ENCODE measurements around the gene SLC35G3. TPM values are rescaled to one million over a fixed set of nuclear protein-coding genes. Genes with fewer than 3 reads are reported as not detected.

The SLC35G3 gene
- total and polyA plus RNA-seq, 2 of the 4 experiments (the other 2 are of a cell fraction): not detected

DNA sequence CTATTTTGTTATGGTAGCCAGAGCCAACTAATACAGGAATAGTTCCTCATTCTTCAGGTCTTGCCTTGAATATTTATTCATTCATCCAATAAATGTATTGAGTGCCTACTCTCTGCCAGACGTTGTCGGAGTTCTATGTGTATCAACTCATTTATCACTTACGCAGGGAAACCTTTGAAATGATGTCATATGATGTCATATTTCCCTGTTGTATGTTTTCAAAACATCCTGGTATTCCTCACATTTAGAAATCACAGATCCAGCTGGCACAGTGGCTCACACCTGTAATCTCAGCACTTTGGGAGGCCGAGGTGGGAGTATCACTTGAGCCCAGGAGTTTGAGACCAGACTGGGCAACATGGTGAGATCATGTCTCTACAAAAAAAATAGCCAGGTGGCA lies 49.4 kb downstream of the SLC35G3 start:
- H3K4me2 ChIP-seq (ENCODE audit: low read depth, low read length): no peak overlapping the region
- H3K18ac ChIP-seq (ENCODE audit: low read depth, low read length): no peak overlapping the region
- DNase-seq (no peak), ATAC-seq (ENCODE audit: low read depth) (no peak)
- no peak overlapping the region for H2AFZ ChIP-seq (replicated peaks; ENCODE audit: low read length, poor library complexity)
- H3K9me3 ChIP-seq (ENCODE audit: control insufficient read depth, insufficient read depth, low read length): no peaks in the 10 kb centered on the region
- H3K27me3 ChIP-seq (ENCODE audit: control insufficient read depth, insufficient read depth, low read length): peaks cover 28% of the 10 kb centered on the region
- no peak overlapping the region for H3K27ac ChIP-seq (ENCODE audit: insufficient read depth, low read length)
- no peak overlapping the region for H3K4ac ChIP-seq (ENCODE audit: low read depth, low read length)
- H2BK120ac ChIP-seq (ENCODE audit: low read depth, low read length): no peak overlapping the region
- TF ChIP-seq RAD21 (IDR thresholded peaks at IDR 0.05; ENCODE audit: low read length) (no peak), MAFK (IDR thresholded peaks at IDR 0.05; ENCODE audit: low read depth, low read length) (no peak), SMC3 (IDR thresholded peaks at IDR 0.05; ENCODE audit: low read depth, low read length) (no peak), RCOR1 (IDR thresholded peaks at IDR 0.05; ENCODE audit: insufficient replicate concordance, low read length) (no peak), RFX5 (IDR thresholded peaks at IDR 0.05; ENCODE audit: low read depth, low read length) (no peak), CHD1 (IDR thresholded peaks at IDR 0.05; ENCODE audit: low read depth, low read length) (no peak), MAZ (IDR thresholded peaks at IDR 0.05; ENCODE audit: borderline replicate concordance, low read depth, low read length) (no peak), POLR2A (IDR thresholded peaks at IDR 0.05; ENCODE audit: low read depth, low read length) (no peak)
- no peak overlapping the region for H2BK5ac ChIP-seq (ENCODE audit: low read depth, low read length, poor library complexity, severe bottlenecking)
- no peak overlapping the region for H2BK15ac ChIP-seq (ENCODE audit: low read depth, low read length)
- intact Hi-C loops (cut with micrococcal nuclease): no loop called here
- no peak overlapping the region for H4K91ac ChIP-seq (ENCODE audit: insufficient read depth, low read depth, low read length)
- H3K14ac ChIP-seq (replicated peaks; ENCODE audit: low read depth, low read length): no peak overlapping the region
- peaks cover 1% of the 10 kb centered on the region; the same call in 1 of the 2 replicates for H3K9me1 ChIP-seq (ENCODE audit: insufficient read depth, low read length)
- ChIA-PET CTCF (no interaction called here), POLR2A (ENCODE audit: unreplicated experiment) (no interaction called here)
- peaks cover 12 to 17% of the 10 kb centered on the region in 2 experiments for H3K79me1 ChIP-seq (ENCODE audit: low read depth in 1 of 2, low read length in 2 of 2)
- dilution Hi-C loops (cut with HindIII; ENCODE audit: low sequenced_read_pairs, unreplicated experiment): no loop called here
- H3K56ac ChIP-seq (ENCODE audit: extremely low read depth, insufficient read depth, low read length): no peak overlapping the region
- no peak overlapping the region for H2AK5ac ChIP-seq (ENCODE audit: low read depth, low read length)
- no peaks in the 10 kb centered on the region for H4K20me1 ChIP-seq (ENCODE audit: insufficient read depth, low read length)
- H4K5ac ChIP-seq (ENCODE audit: low read depth, low read length): no peak overlapping the region
- H3K4me3 ChIP-seq (ENCODE audit: insufficient read depth, low read depth, low read length): no peak overlapping the region
- no peak overlapping the region for H2BK20ac ChIP-seq (ENCODE audit: low read depth, low read length)
- in situ Hi-C loops (cut with MboI; ENCODE audit: low sequenced_read_pairs): no loop called here
- no peaks in the 10 kb centered on the region; the same call in 1 of the 2 replicates for H3K4me1 ChIP-seq (ENCODE audit: control insufficient read depth, insufficient read depth, low read length)
- WGBS, 2 experiments (ENCODE audit: extremely low coverage in 2 of 2, insufficient read length in 1 of 2): 0% methylated on average over 1 of the region's 4 CpGs; no CpG with 5 or more reads in 1 of the 2 experiments
- no peak overlapping the region for H3K23ac ChIP-seq (ENCODE audit: low read depth, low read length)
- H3K9ac ChIP-seq (ENCODE audit: low read depth, low read length): no peak overlapping the region
- H2AK9ac ChIP-seq (replicated peaks; ENCODE audit: low read depth, low read length, poor library complexity): no peak overlapping the region
- peaks cover 1% of the 10 kb centered on the region; the same call in 1 of the 2 replicates for H3K36me3 ChIP-seq (ENCODE audit: control insufficient read depth, insufficient read depth, low read length)
- BruUV-seq (replicated peaks): no TSS peak
- no peak overlapping the region for H4K8ac ChIP-seq (ENCODE audit: low read depth in 2 of 2, low read length in 2 of 2)

Other genes starting within 250 kb of the SLC35G3 start
- gene CCT6B, start 232.9 kb downstream of the SLC35G3 start, total RNA-seq (2012; rRNA removed): 0.72 and 1.7 TPM in 2 replicates
- 0.72 and 1.1 TPM in 2 replicates for gene CCT6B, start 232.9 kb downstream of the SLC35G3 start, polyA plus RNA-seq (2012; rRNA removed)
- gene ZNF830, start 232.9 kb downstream of the SLC35G3 start, total RNA-seq (2012; rRNA removed): 6.6 and 10.3 TPM in 2 replicates
- gene ZNF830, start 232.9 kb downstream of the SLC35G3 start, polyA plus RNA-seq (2012; rRNA removed): 5.1 and 5.5 TPM in 2 replicates
- gene LIG3, start 213.9 kb downstream of the SLC35G3 start, total RNA-seq (2012; rRNA removed): 35.8 and 41.9 TPM in 2 replicates
- gene LIG3, start 213.9 kb downstream of the SLC35G3 start, polyA plus RNA-seq (2012; rRNA removed): 28.3 and 36.4 TPM in 2 replicates
- 19.2 and 20.8 TPM in 2 replicates for gene RFFL, start 130.7 kb downstream of the SLC35G3 start, total RNA-seq (2012; rRNA removed)
- gene RFFL, start 130.7 kb downstream of the SLC35G3 start, polyA plus RNA-seq (2012; rRNA removed): 9.9 and 11.6 TPM in 2 replicates
- 9.7 and 12.7 TPM in 2 replicates for gene RAD51D, start 74.5 kb downstream of the SLC35G3 start, total RNA-seq (2012; rRNA removed)
- 8.8 and 10.8 TPM in 2 replicates for gene RAD51D, start 74.5 kb downstream of the SLC35G3 start, polyA plus RNA-seq (2012; rRNA removed)
- not detected in 2 replicates for gene FNDC8, start 72.8 kb downstream of the SLC35G3 start, total RNA-seq (2012; rRNA removed)
- not detected in 2 replicates for gene FNDC8, start 72.8 kb downstream of the SLC35G3 start, polyA plus RNA-seq (2012; rRNA removed)
- gene NLE1, start 52.1 kb downstream of the SLC35G3 start, total RNA-seq (2012; rRNA removed): 23.7 and 24.4 TPM in 2 replicates
- 18.0 and 18.6 TPM in 2 replicates for gene NLE1, start 52.1 kb downstream of the SLC35G3 start, polyA plus RNA-seq (2012; rRNA removed)
- gene UNC45B, start 46.6 kb downstream of the SLC35G3 start, total RNA-seq (2012; rRNA removed): not detected in 2 replicates
- not detected in 2 replicates for gene UNC45B, start 46.6 kb downstream of the SLC35G3 start, polyA plus RNA-seq (2012; rRNA removed)
- 48.9 and 64.2 TPM in 2 replicates for gene SLFN5, start 48.7 kb upstream of the SLC35G3 start, total RNA-seq (2012; rRNA removed)
- gene SLFN5, start 48.7 kb upstream of the SLC35G3 start, polyA plus RNA-seq (2012; rRNA removed): 10.3 and 13.0 TPM in 2 replicates
- gene SLFN11, start 179.2 kb upstream of the SLC35G3 start, total RNA-seq (2012; rRNA removed): 114 and 144 TPM in 2 replicates
- 25.4 and 29.9 TPM in 2 replicates for gene SLFN11, start 179.2 kb upstream of the SLC35G3 start, polyA plus RNA-seq (2012; rRNA removed)
- gene SLFN12, start 238.1 kb upstream of the SLC35G3 start, total RNA-seq (2012; rRNA removed): 38.9 and 48.6 TPM in 2 replicates
- 13.5 and 16.6 TPM in 2 replicates for gene SLFN12, start 238.1 kb upstream of the SLC35G3 start, polyA plus RNA-seq (2012; rRNA removed)